VCaP (cell line): Measurements from ENCODE around the gene PDE4D.

Source experiments
- H3K27ac ChIP-seq: fragments of 450-650 bp; 2 replicates; pipeline ENCODE4 v1.5.1; 2017
- CTCF ChIP-seq: fragments of 450-650 bp; conservative IDR thresholded peaks from 2 replicates; pipeline ENCODE4 v1.5.1; 2017; ENCODE audit warnings: mild to moderate bottlenecking, moderate library complexity

The PDE4D gene

GRCh38 chr5:58988938-58989337, 904.6 kb downstream of the PDE4D start:
- no peak for TF ChIP-seq CTCF
- no peak overlapping the region for H3K27ac ChIP-seq

- TF ChIP-seq CTCF = no peak
- H3K27ac ChIP-seq = no peak overlapping the region
These were observed 906.3 kb downstream of the PDE4D start for GRCh38 chr5:58987193-58987592.

- no peak for TF ChIP-seq CTCF
- H3K27ac ChIP-seq = no peak overlapping the region
These were observed 907.2 kb downstream of the PDE4D start for GRCh38 chr5:58986281-58986680.

- no peak for TF ChIP-seq CTCF
- no peak overlapping the region for H3K27ac ChIP-seq
These were observed 907.8 kb downstream of the PDE4D start for GRCh38 chr5:58985759-58986158.

- no peak for TF ChIP-seq CTCF
- H3K27ac ChIP-seq = no peak overlapping the region
These were observed 908.2 kb downstream of the PDE4D start for GRCh38 chr5:58985311-58985710.

- H3K27ac ChIP-seq = no peak overlapping the region
- no peak for TF ChIP-seq CTCF
These were observed 909.7 kb downstream of the PDE4D start for GRCh38 chr5:58983526-58984452.

GRCh38 chr5:58980890-58981289, 912.6 kb downstream of the PDE4D start:
- TF ChIP-seq CTCF = no peak
- H3K27ac ChIP-seq = no peak overlapping the region
